Muscle of back (tissue), 13 donors: ENCODE data around the gene BSPRY. TPM values are rescaled to one million over a fixed set of nuclear protein-coding genes. Genes with fewer than 3 reads are reported as not detected.

Experiments used
- DNase-seq, 3 donors: peaks; one replicate each; pipeline versions ENCODE4 v3.0.0 to v3.0.0-alpha.2; 2013
- long read RNA-seq, 9 donors: transcript quantifications; one replicate each; lab custom pipeline, GENCODE V29; 2026
- polyA plus RNA-seq, 10 donors: library from polyadenylated mRNA; unstranded; fragments of 120-200 nt; gene quantifications; one replicate each; pipeline ENCODE4 v1.2.1, GENCODE V29; 2013; ENCODE audit not compliant: insufficient read length in 10 of 10

Gene BSPRY
- under 1 TPM; 0.32 to 0.94 (median 0.48) TPM for polyA plus RNA-seq
- long read RNA-seq, donor 1: 0 reads
- long read RNA-seq, donor 2, partial matches to known transcripts: 0 of 1 reads
- long read RNA-seq, donor 2, other reads (novel, unspliced or antisense): 0 of 1 reads
- long read RNA-seq, donor 3: 0 reads
- long read RNA-seq, donor 4: 0 reads
- long read RNA-seq, donor 5: 0 reads
- long read RNA-seq, donor 6: 0 reads
- long read RNA-seq, donor 7: 0 reads
- long read RNA-seq, donor 8: 0 reads
- long read RNA-seq, donor 9: 0 reads

DNA sequence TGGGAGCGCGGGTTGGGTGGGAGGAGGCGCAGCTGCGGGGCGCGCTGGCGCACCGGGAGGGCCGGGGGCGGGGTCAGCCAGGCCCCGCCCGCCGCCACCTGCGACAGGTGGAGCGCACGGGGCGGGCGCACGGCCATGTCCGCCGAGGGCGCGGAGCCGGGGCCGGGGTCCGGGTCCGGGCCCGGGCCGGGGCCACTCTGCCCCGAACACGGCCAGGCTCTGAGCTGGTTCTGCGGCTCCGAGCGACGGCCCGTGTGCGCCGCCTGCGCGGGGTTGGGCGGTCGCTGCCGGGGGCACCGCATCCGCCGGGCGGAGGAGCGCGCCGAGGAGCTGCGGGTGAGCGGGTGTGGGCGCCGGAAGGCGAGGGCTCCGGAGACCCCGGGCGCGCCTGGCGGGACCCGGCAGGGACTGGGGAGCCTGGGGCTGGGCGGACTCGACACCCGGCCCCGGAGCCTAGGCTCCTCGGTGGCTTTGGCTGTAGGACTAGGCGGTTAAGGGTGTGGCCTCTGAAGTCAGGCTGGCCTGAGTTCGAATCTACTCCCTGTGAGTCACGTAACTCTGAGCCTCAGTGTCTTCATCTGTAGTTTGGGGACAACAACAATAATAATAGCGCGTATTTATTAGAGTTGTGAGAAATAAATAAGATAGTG is at the start of gene BSPRY:
BSPRY (plus strand) TSS at position 97 of the 650 bp plus-strand sequence; CDS start at position 136, 39 bp downstream.
- DNase-seq: peak in 1 of 3 donors; percentile 12

DNA sequence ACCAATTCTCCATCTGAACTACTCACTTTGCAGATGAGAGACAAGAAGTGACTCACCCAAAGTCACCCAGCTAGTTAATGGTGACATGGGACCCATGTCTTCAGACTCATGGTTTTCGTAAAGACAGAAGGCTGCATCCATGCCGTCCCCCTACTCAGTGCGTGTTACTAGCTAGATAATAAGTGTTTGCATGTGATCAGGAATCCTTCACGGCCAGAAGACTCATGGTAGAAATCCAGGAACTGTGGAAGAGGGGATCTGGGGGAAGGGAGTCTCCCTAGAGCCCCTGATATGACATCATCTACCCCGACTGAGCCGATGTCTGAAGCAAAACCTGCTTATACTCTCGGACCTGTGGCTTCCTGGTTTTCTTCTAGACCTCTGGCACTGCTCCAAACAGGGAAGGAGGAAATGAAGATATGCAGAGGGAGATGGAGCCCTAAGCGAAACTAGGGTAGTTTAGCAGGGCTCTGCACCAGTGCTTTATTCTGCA is 49.5 kb upstream of the BSPRY start:
- DNase-seq: peak in 2 of 3 donors; percentile 20 to 51

DNA sequence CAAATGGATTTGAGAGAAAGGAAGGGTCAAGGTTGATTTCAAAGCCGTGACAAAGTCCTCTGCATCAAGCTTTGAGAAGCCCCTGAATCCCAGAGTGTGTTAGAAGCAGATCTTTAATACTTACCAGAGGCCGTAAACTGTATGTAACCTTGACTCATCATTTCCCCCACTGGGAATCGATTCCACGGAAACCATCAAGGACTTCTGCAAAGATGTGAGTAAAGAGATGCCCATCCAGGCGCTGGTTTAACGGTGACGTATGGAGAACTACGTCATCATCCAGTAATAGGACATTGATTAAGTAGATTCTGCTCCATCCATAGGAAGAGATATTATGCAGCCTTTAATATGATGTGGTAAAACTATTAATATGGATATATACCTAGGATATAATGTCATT is 47.8 kb upstream of the BSPRY start:
- no peak for DNase-seq

DNA sequence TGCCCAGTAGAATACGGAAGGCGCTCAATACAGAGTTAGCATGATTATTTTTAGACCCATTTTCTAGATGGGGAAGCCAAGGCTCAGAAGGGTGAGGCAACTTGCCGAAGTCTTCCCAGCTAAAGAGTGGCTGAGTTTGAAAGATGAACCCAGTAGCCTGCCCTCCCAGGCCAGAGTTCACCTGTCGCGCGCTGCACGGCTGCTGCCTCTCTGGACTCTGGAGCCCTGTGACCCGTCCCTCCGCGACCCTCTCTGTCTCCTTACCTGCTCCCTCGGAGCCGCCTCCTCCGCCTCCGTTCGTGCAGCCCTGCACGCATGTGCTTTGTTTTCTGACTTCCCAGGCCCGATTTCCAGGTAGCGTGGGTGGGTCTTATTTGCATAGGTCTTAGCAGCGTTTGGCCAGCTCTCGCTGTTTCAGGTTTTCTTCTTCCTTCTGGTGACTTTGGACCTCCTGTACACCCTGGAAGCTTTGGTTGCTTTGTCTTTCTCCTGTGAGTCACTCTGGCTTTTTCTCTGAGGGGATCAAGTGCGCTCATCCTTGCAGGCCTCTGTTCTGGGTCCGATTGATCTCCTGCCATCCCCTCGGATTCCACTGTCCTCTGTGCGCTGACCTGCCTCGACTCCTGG is 46.4 kb upstream of the BSPRY start, which contains the start of gene RNF183:
RNF183 (minus strand) TSS at position 585 of the 627 bp plus-strand sequence. CDS start 5,192 bp downstream, outside the sequence.
- no peak for DNase-seq

DNA sequence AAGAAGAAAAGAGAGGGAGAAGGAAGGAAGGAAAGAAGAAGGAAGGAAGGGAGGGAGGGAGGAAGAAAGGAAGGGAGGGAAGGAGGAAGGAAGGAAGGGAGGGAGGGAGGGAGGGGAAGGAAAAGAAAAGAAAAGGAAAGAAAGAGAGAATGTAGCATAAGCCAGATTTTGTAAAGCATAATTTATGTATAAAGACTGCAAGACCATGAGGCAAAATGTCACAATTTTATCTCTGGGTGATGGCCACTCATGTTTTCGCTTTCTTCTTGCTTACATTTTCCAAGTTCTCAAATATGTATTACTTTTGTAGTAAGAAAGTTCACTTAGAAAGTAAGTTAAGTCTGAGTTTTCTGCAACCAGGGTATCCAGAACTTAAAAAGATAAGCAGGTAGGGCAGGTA is 42.8 kb upstream of the BSPRY start:
- DNase-seq: no peak

DNA sequence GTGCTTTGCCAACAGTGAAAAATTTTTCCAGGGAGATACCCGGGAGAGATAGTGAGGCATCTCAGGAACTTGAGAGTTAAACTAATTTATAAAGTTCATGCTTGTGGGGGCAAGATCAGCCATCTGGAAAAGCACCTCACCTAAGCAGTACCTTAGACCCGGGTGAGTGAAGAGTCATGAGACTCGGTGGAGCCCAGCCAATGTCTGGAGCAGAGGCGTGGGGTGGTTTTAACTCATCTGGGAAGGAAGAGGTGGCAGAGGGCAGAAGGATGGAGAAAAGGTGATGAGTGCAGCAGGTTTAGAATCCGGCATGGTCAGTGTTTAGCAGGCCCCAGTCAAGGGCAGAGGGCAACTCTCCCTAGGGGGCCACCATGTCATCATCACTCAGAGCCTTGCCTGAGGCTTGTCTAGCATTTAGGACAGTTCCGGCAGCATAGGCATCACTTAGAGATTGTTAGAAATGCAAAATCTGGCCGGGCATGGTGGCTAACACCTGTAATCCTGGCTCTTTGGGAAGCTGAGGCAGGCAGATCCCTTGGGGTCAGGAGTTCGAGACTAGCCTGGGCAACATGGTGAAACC is 41.9 kb upstream of the BSPRY start:
- no peak for DNase-seq

DNA sequence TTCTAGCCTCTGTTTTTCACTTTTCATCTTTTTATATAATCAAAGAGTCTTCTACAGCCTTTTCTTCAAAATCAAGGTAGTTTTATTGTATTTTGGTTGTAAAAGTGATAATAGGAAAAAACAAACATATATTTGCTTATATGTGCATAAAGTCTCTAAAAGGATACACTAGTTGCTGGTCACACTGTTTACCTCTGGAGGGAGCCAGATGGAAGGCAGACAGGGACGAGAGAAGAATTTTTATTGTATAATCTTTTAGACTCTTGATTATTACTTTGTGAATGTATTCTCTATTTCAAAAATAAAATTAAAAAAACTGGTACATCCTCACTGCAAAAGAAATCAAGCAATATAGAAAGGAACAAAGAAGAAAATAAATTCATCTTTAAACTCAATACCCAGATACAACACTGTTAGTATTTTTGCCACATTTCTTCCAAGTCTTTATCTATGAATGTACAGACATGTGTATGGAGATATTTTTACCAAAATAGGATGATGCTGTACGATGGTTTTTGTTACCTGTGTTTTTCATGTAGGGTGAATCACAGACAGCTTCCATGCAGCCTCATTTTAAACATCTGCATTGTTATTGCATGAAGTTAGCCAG is 40.0 kb upstream of the BSPRY start:
- peak; percentile 22 to 57 (median 30) for DNase-seq

DNA sequence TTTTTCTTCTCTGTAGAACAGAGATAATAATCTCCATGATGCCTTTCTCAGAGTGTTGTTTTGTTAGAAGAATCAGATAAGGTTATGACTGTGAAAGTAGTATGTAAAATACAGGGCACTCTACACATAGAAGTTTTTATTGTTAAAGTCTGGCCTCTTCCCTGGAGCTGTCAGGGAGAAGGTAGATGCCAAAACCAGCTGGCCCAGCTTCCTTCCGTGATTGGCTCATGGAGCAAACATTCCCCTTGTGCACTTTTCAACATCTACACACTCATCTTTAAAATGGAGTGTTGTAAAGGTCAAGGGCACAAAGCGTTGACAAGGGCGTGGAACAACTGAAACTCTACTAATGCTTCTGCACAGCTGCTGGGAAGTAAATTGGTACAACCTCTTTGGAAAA is 38.8 kb upstream of the BSPRY start:
- peak in 2 of 3 donors; percentile 2 to 18 for DNase-seq

DNA sequence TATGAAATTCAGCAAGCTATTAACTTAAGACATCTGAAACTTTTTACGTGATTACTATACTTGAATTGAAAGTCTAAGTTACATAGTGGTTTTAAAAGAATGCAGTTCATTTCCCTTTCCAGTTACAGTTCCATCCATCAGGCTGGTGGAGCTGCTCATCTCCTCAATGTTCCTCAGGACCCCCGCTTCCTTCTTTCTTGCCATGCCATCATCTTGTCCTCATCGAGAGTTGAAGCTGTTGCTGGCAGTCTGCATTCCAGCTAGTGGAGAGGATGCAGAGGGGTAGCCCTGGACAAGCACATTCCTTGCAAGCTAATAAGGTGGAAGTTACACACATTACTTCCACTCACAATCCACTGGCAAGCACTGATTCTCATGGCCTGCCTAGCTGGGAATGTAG is 37.4 kb upstream of the BSPRY start:
- no peak for DNase-seq

DNA sequence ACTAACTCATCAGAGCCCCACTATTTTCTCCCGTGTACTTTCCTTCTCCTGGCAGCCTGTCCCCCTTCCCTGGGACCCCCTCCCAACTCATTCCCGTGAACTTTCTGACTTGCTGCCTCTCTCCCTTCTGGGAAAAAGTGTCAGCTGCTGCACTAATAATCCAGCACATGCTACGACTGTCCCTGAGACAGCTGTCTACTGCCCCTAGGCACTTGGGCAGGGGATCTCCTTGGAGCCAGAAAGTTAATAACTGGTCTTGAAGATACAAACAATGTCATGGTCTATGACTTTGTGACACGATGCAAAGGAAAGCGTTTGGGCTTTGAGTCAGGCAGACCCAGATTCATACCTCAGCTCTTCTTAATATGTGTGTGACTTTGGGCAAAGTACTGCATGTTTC is 36.1 kb upstream of the BSPRY start:
- DNase-seq: peak; percentile 9 to 26 (median 26)

DNA sequence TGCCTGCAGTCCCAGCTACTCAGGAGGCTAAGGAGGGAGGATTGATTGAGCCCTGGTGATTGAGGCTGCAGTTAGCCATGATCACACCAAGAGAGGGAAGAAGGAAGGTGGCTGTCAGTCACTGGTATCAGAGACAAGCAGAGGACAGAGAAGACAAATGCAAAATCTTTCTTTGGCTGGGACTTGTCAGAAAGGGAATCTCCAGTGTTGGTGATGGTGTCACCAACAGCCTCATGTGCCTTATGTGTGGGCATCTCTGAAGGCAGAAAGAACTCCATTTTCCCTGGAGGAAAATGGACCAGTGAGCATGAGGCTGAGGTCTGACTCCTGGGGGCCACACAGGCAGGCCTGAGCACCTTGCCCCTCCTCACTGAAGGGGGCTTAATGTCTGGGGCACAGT is 34.1 kb upstream of the BSPRY start:
- DNase-seq: no peak

DNA sequence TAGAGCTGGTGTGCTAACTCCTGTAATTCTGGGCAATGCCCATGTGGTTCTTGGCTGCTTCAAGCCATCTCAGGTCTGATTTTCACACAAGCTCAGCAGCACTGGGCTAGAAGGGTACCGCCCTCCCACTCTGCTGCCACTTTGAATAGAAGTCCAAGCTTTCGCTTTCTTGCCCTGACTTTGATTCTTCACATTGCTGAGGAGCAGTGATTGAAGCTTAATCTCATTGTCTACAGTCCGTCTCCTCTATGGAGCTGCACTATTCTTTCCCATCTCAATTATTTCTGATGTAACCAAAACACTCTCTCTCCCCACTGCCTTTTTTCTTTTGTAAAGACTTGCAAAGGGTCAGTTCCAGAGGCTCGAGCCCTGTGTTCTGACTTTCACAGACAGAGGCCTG is 33.3 kb upstream of the BSPRY start:
- no peak for DNase-seq

DNA sequence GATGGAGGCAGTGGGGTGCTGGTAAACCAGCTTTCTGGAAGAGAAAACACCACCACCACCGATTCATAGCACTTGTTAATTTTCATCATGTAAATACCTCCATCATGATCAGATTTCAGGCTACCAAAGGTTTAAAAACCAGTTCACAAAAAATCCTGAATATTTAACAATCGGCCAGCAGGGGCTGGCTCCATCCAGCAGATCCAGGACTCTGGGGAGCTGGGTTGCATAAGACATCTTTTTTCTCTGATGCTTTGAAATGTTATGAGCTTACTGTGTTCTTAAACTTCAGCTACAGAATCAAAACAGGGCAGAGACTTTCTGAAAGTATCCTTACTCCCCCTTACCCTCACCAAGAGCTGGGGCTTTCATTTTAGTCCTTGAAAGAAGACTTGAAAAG is 31.6 kb upstream of the BSPRY start:
- peak in 1 of 3 donors; percentile 29 for DNase-seq

DNA sequence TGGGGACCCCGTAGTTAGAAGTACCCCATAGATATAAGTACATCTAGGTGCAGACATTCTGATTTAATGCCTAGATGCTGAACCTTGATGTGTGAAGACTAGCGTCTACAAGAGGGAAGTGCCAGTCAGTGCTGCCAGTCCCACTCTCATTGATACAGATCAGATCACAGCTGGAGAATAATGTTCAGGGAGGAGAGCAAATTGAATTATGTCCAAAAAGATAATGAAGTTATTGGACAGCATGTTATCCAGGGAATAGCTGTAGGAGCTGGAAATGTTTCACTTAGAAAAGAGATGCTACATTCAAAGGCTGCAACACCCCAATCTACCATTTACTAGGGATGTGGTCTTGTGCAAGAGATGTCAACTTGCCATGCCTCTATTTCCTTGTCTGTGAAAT is 30.3 kb upstream of the BSPRY start:
- no peak for DNase-seq

DNA sequence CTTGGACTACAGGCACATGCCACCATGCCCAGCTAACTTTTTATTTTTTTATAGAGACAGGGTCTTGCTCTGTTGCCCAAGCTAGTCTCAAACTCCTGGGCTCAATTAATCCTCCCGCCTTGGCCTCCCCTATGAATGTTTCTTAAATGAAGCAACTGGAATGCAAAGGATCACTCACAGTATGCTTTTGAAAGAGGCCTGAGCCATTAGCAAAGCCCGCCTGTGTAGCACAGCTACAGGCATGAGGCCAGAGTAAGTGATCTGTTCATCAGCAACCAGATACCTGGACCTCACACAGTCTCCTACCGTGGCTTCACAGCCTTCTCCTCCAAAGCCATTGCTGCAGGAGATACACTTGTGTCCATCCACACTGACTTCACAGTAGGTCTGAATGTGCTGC is 29.3 kb upstream of the BSPRY start:
- DNase-seq: no peak

DNA sequence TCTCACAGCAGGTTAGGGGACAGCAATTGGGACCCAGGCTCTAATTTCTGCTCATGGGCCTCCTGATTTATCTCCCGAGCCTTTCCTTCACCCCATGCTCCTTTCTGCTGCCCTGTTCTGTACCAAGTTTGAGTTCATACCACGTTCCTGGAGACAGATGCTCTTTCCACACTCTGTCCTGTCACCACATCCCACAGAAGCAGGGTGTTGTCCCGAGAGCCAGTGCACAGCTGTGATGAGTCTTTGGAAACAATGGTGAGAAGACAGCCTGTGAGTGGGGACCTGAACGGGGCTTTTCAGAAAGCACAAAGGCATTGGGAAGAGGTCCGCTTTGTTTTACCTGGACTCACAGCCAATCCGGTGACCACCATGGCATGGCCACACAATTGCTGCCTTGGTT is 26.7 kb upstream of the BSPRY start:
- DNase-seq: no peak

DNA sequence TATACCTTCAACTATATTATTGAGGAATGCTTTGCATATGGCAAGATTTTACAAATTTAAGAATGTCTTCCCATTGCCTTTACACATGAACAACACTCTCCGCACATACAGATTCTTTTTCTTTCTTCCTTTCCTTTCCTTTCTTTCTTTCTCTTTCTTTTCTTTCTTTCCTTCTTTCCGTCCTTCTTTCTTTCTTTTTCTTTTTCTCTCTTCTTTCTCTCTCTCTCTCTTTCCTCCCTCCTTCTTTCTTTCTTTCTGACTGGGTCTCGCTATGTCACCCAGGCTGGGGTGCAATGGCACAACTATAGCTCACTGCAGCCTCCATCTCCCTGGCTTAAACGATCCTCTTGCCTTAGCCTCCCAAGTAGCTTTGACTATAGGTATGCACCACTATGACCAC is 23.1 kb upstream of the BSPRY start:
- DNase-seq: no peak

DNA sequence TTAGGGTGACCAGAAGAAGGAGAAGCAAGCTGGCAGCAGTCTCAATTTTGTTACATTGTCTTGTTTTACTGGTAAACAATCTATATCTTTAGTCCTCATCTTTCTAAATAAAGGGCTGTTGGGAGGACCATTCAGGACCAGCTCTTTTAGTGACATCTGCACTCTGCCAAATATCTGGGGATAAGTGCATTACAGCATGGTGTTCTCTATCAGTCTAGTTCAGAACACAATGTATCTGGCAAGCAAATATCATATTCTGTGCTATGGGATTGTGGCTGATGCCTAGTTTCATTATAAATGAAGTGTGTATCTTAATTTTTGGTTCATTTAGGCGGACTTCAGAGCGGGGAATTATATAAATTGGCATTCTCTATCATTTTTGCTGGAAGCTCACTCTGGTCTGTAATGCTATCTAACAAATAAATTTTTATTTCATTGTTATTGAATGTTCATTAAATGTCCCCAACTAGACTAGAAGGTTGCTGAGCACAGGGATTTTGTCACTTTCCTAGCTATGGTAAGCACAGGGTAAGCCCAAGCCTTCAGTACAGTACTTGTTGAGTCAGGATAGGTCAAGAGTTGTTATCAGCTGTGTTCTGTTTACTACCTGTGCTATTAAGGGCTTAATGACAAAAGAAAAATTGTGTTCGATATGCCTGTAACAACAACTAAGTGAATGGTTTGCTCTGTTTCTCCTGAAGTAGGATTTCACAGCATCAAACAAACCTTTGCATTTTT is 21.1 kb upstream of the BSPRY start:
- no peak for DNase-seq

DNA sequence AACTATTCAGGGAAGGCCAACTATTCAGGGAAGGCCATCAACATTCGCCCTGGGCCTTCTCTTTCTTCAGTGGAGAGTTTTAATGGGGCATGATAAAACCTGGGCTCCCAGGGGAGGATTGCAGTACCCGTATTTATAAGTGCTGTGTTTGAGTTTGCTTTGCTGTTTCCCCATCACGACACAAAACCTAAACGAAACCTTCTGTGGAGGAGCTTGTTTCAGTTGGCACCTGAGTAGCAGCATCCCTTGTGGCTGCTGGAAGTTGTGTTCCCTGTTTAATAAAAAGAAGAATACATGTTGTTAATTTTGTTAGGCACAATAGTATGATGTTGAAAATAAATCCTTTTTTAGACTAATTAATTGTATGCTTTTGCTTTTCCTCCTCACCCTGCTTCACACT is 17.6 kb upstream of the BSPRY start:
- no peak for DNase-seq

DNA sequence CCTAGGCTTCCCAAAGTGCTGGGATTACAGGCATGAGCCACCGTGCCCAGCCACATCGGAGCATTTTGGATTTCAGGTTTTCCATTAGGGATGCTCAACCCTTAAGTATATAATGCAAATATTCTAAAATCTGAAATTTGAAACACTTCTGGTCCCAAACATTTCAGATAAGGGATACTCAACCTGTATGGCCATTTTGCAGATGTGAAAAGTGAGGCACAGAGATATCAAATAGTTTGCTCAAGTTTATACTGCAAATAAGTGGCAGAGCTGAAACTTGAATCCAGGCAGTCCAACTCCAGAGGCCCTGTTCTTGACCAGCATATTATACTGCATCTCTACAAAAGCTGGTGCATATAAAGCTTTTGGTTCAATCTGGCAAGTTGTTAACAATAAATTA is 11.6 kb upstream of the BSPRY start:
- no peak for DNase-seq

DNA sequence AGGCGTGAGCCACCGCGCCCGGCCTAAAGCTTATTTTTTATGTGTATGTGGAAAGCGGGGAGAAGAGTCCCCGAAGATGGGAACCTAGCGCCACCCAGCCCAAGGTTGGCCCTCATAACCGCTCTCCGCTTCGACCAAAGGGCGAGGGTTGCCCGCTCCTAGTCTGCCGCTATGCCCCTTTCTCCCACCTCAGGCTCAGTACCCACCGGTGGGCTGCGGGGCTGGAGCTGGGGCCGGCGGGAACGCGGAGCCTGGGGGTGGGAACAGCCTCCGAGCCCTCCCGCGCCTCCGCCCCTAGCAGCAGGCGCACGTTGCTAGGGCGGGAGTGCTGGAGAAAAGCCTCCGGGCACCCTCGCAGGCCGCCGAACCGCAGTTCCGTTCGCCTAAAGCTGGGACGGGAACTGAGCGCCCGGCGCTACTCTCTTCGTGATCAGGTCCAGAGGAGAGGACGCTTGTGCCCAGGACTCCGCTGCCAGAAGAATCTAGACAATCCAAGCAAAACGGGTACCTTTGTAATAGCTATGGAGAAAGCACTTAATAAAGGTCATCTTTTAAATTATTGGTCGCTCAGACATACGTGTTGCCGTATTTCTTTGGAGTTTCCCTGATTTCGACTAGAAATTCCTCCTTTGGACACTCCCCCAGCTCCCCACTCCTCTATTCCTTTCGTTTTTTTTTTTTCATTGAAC is 9.2 kb upstream of the BSPRY start, which contains the start of gene WDR31:
WDR31 (minus strand) TSS at position 265 of the 689 bp plus-strand sequence. CDS start 8,253 bp downstream, outside the sequence.
- DNase-seq: peak; percentile 88 to 97 (median 92)
